Ishikawa (cell line): ENCODE measurements around the gene PREX1.

ENCODE experiments used
- CEBPB ChIP-seq: IDR thresholded peaks from 2 replicates; pipeline ENCODE4 v1.6.1; 2012
- CREB1 ChIP-seq: IDR thresholded peaks from 2 replicates; pipeline ENCODE4 v1.6.1; 2012; ENCODE audit warnings: low read depth
- EGR1 ChIP-seq: IDR thresholded peaks from 2 replicates; pipeline ENCODE4 v1.6.1; 2012
- EP300 ChIP-seq: IDR thresholded peaks from 2 replicates; pipeline ENCODE4 v1.6.1; 2012; ENCODE audit warnings: borderline replicate concordance
- FOXM1 ChIP-seq: IDR thresholded peaks from 2 replicates; pipeline ENCODE4 v1.6.1; 2012; ENCODE audit warnings: low read depth, borderline replicate concordance
- MAX ChIP-seq: IDR thresholded peaks from 2 replicates; pipeline ENCODE4 v1.6.1; 2012
- NFIC ChIP-seq: IDR thresholded peaks from 2 replicates; pipeline ENCODE4 v1.6.1; 2012
- RAD21 ChIP-seq: IDR thresholded peaks from 2 replicates; pipeline ENCODE4 v1.6.1; 2012; ENCODE audit warnings: low read depth
- REST ChIP-seq: IDR thresholded peaks from 2 replicates; pipeline ENCODE4 v1.6.1; 2012; ENCODE audit warnings: low read depth, mild to moderate bottlenecking
- TAF1 ChIP-seq: IDR thresholded peaks from 2 replicates; pipeline ENCODE4 v1.6.1; 2012; ENCODE audit warnings: low read depth, mild to moderate bottlenecking
- TCF12 ChIP-seq: IDR thresholded peaks from 2 replicates; pipeline ENCODE4 v1.6.1; 2012; ENCODE audit warnings: low read depth
- TEAD4 ChIP-seq: IDR thresholded peaks from 2 replicates; pipeline ENCODE4 v1.6.1; 2012
- USF1 ChIP-seq: IDR thresholded peaks from 2 replicates; pipeline ENCODE4 v1.6.1; 2012
- YY1 ChIP-seq: IDR thresholded peaks from 2 replicates; pipeline ENCODE4 v1.6.1; 2012; ENCODE audit warnings: low read depth
- ZBTB7A ChIP-seq: IDR thresholded peaks from 2 replicates; pipeline ENCODE4 v1.6.1; 2012; ENCODE audit warnings: low read depth

Gene PREX1

DNA sequence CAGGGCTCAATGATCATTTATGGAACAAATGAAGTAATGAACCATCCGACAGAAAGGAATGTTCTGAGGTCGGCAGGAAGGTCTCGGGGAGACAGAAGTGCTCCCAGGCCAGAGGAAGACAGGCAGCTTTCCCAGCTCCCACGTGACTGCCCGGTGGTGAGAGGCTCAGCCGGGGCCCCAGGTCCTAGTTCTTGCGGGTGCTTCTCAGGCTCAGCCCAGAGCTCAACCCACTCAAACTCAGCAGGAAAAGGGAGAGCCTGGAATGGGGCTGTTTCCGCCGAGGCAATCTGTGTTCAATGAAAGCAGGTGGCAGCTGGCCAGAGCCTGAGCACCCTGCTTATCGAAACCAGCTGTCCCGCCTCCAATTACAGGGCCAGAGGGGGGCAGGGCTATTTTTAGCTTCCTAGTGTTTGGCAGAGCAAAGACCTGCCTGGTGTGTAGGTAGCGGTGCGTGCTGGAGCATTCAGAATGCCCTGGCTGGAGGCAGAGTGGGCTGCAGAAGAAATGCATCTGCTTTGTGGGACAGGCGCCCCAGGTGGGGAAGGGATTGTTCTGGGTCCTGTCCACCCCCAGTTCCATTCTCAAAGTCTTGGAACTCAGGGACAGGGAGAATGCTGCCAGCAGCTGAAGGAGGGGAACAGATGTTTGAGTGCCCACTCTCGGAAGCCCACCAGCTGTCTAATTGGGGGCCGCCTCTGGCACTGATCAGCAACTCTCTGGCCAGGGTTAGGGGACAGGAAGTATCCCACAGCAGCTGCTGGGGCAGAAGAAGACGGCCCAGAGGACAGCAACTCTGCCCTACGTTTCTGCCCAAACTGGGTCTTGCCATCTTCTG lies 145.1 kb downstream of the PREX1 start:
- TF ChIP-seq CEBPB (no peak), EP300 (peak; percentile 37; the same call in 1 of the 2 replicates), MAX (0 out of 2 replicates have a peak, but pooled peaks have one; percentile 34), USF1 (peak; percentile 88), FOXM1 (no peak), CREB1 (no peak), RAD21 (no peak), NFIC (peak; percentile 83), EGR1 (0 out of 2 replicates have a peak, but pooled peaks have one; percentile 31), REST (no peak), TEAD4 (no peak; the same call in 1 of the 2 replicates), ZBTB7A (no peak), TCF12 (peak; percentile 86), YY1 (no peak), TAF1 (no peak)

GRCh38 chr20:48681873-48682426 lies 145.8 kb downstream of the PREX1 start:
- no peak for TF ChIP-seq MAX
- TF ChIP-seq CREB1: no peak
- TF ChIP-seq TEAD4: no peak
- no peak for TF ChIP-seq EGR1
- TF ChIP-seq TCF12: no peak
- no peak for TF ChIP-seq REST
- no peak for TF ChIP-seq NFIC
- TF ChIP-seq USF1: no peak
- TF ChIP-seq YY1: no peak
- TF ChIP-seq ZBTB7A: no peak
- TF ChIP-seq CEBPB: no peak
- no peak for TF ChIP-seq TAF1
- TF ChIP-seq FOXM1: no peak
- no peak for TF ChIP-seq RAD21
- no peak for TF ChIP-seq EP300

GRCh38 chr20:48681201-48681872 lies 146.5 kb downstream of the PREX1 start:
- no peak for TF ChIP-seq TEAD4

DNA sequence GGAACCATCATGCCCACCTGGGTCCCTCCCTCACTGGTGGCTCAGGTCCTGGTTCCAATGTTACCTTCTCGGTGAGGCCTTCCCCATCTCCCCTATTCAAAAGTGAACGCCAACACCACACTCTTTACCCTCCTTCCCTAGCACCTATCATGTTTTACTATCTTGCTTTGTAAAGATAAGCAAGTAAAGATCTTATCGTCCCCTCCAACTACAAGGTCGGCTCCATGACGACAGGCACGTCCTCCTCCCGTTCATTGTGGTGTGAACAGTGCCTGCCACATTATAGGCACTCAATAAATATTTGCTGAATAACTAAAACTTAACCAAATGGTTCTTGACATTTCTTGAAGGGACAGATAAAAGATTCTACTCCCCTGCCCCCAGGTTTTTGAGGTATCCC lies 147.1 kb downstream of the PREX1 start:
- no peak for TF ChIP-seq NFIC
- TF ChIP-seq REST: no peak
- TF ChIP-seq ZBTB7A: no peak
- TF ChIP-seq CREB1: no peak
- TF ChIP-seq EP300: no peak
- no peak for TF ChIP-seq RAD21
- TF ChIP-seq TCF12: no peak
- TF ChIP-seq MAX: no peak
- TF ChIP-seq FOXM1: no peak
- TF ChIP-seq CEBPB: no peak
- no peak for TF ChIP-seq EGR1
- no peak for TF ChIP-seq TEAD4
- TF ChIP-seq YY1: no peak
- no peak for TF ChIP-seq TAF1
- TF ChIP-seq USF1: no peak
